ENCODE results near the gene CECR2.

Gene CECR2

GRCh38 chr22:17331690-17332089 is 37.6 kb upstream of the CECR2 start (continued):
- TF ChIP-seq CREB5 (CRISPR knock-in tag; IDR thresholded peaks at IDR 0.05; ENCODE audit: low read depth), result no peak
- TF ChIP-seq TSHZ2 (CRISPR knock-in tag; IDR thresholded peaks at IDR 0.05), result no peak
- no peak for TF ChIP-seq TCF4 (CRISPR knock-in tag; IDR thresholded peaks at IDR 0.05; ENCODE audit: borderline replicate concordance)
- no peak for TF ChIP-seq OSR1 (CRISPR knock-in tag; IDR thresholded peaks at IDR 0.05)
- no peak for TF ChIP-seq TOX (CRISPR knock-in tag; IDR thresholded peaks at IDR 0.05; ENCODE audit: borderline replicate concordance)
- no peak for TF ChIP-seq ESRRG (CRISPR knock-in tag; IDR thresholded peaks at IDR 0.05)
- TF ChIP-seq ZNF70 (CRISPR knock-in tag; IDR thresholded peaks at IDR 0.05), result no peak
- TF ChIP-seq ZFP3 (CRISPR knock-in tag; IDR thresholded peaks at IDR 0.05), result no peak
- no peak for TF ChIP-seq GLIS3 (CRISPR knock-in tag; IDR thresholded peaks at IDR 0.05)
- TF ChIP-seq SNAI2 (CRISPR knock-in tag; IDR thresholded peaks at IDR 0.05), result no peak

- TF ChIP-seq PATZ1 (CRISPR knock-in tag; IDR thresholded peaks at IDR 0.05; ENCODE audit: borderline replicate concordance), result no peak
- no peak for TF ChIP-seq ARNTL (CRISPR knock-in tag; IDR thresholded peaks at IDR 0.05; ENCODE audit: borderline replicate concordance, low read depth)
- TF ChIP-seq BACH2 (CRISPR knock-in tag; IDR thresholded peaks at IDR 0.05; ENCODE audit: borderline replicate concordance), result no peak
- no peak for TF ChIP-seq RARB (CRISPR knock-in tag; IDR thresholded peaks at IDR 0.05)
- TF ChIP-seq ISL1 (CRISPR knock-in tag; IDR thresholded peaks at IDR 0.05), result no peak
- no peak for TF ChIP-seq ZNF8 (CRISPR knock-in tag; IDR thresholded peaks at IDR 0.05)
- no peak for TF ChIP-seq ZNF70 (CRISPR knock-in tag; IDR thresholded peaks at IDR 0.05)
- TF ChIP-seq PPARA (CRISPR knock-in tag; IDR thresholded peaks at IDR 0.05; ENCODE audit: borderline replicate concordance), result no peak
- no peak for TF ChIP-seq TSHZ2 (CRISPR knock-in tag; IDR thresholded peaks at IDR 0.05)
- TF ChIP-seq CSDC2 (CRISPR knock-in tag; IDR thresholded peaks at IDR 0.05), result no peak
- ATAC-seq, result no peak
Measured at GRCh38 chr22:17332109-17332800, 37.0 kb upstream of the CECR2 start.

GRCh38 chr22:17334059-17334458 is 35.2 kb upstream of the CECR2 start:
- TF ChIP-seq ESRRG (CRISPR knock-in tag; IDR thresholded peaks at IDR 0.05) (no peak), CSRNP3 (CRISPR knock-in tag; IDR thresholded peaks at IDR 0.05) (no peak), RARB (CRISPR knock-in tag; IDR thresholded peaks at IDR 0.05) (no peak), ZNF565 (CRISPR knock-in tag; conservative IDR thresholded peaks at IDR 0.05; ENCODE audit: low read depth) (no peak), PPARA (CRISPR knock-in tag; IDR thresholded peaks at IDR 0.05; ENCODE audit: borderline replicate concordance) (no peak), OSR1 (CRISPR knock-in tag; IDR thresholded peaks at IDR 0.05) (no peak), ARNTL (CRISPR knock-in tag; IDR thresholded peaks at IDR 0.05; ENCODE audit: borderline replicate concordance, low read depth) (no peak), TCF4 (CRISPR knock-in tag; IDR thresholded peaks at IDR 0.05; ENCODE audit: borderline replicate concordance) (no peak), CREB5 (CRISPR knock-in tag; IDR thresholded peaks at IDR 0.05; ENCODE audit: low read depth) (no peak), SNAI2 (CRISPR knock-in tag; IDR thresholded peaks at IDR 0.05) (no peak), ZC3H10 (CRISPR knock-in tag; IDR thresholded peaks at IDR 0.05) (no peak), ZNF70 (CRISPR knock-in tag; IDR thresholded peaks at IDR 0.05) (no peak), PATZ1 (CRISPR knock-in tag; IDR thresholded peaks at IDR 0.05; ENCODE audit: borderline replicate concordance) (no peak), ZNF8 (CRISPR knock-in tag; IDR thresholded peaks at IDR 0.05) (no peak), GLIS3 (CRISPR knock-in tag; IDR thresholded peaks at IDR 0.05) (no peak), ZFP30 (CRISPR knock-in tag; IDR thresholded peaks at IDR 0.05) (no peak), ZFP3 (CRISPR knock-in tag; IDR thresholded peaks at IDR 0.05) (no peak), ISL1 (CRISPR knock-in tag; IDR thresholded peaks at IDR 0.05) (no peak), BACH2 (CRISPR knock-in tag; IDR thresholded peaks at IDR 0.05; ENCODE audit: borderline replicate concordance) (no peak)
- ATAC-seq, result no peak

Data from SK-N-SH treated with all-trans-retinoic acid at 6 μM for 48 hours (cell line).